Muscle layer of duodenum (tissue), 2 donors: ENCODE results near the gene INPP5D.
A peak's percentile ranks its signal among the peaks of the same experiment; 100 is the strongest.
"Not testable (repeated sequence)": the region's sequence is repeated elsewhere in the genome, so short reads cannot be mapped to it uniquely, and the experiment has no call there.

Experiments
- H3K27ac ChIP-seq: one replicate; pipeline ENCODE4 v1.7.0; 2013; ENCODE audit warnings: mild to moderate bottlenecking, low read length
- H3K27me3 ChIP-seq: one replicate; pipeline ENCODE4 v1.7.0; 2013; ENCODE audit warnings: low read depth, mild to moderate bottlenecking, control low read depth, low read length
- H3K36me3 ChIP-seq, 2 donors: one replicate each; pipeline ENCODE4 v1.7.0; 2013; ENCODE audit warnings: low read length in 2 of 2, control low read depth in 1 of 2, mild to moderate bottlenecking in 1 of 2; ENCODE audit not compliant: insufficient read depth in 2 of 2, control insufficient read depth in 1 of 2
- H3K4me1 ChIP-seq, 2 donors: one replicate each; pipeline ENCODE4 v1.7.0; 2013; ENCODE audit warnings: low read length in 2 of 2, mild to moderate bottlenecking in 2 of 2, control low read depth in 1 of 2, moderate library complexity in 1 of 2; ENCODE audit not compliant: insufficient read depth in 2 of 2, control insufficient read depth in 1 of 2
- H3K4me3 ChIP-seq, 2 donors: one replicate each; pipeline ENCODE4 v1.7.0; 2013; ENCODE audit warnings: low read length in 2 of 2, low read depth in 1 of 2, mild to moderate bottlenecking in 1 of 2
- H3K9me3 ChIP-seq, 2 donors: one replicate each; pipeline ENCODE4 v1.7.0; 2013; ENCODE audit warnings: low read length in 2 of 2, control low read depth in 1 of 2, mild to moderate bottlenecking in 1 of 2; ENCODE audit not compliant: control insufficient read depth in 1 of 2
- donor health status: healthy.

INPP5D gene

GRCh38 chr2:233059547-233059796, 670 bp upstream of the INPP5D start:
- H3K4me1 ChIP-seq: peaks cover 0 to 16% of the 10 kb centered on the region in 2 donors
- H3K9me3 ChIP-seq: no peaks in the 10 kb centered on the region
- H3K27ac ChIP-seq: peak overlapping the region; percentile 85
- no peaks in the 10 kb centered on the region for H3K27me3 ChIP-seq
- H3K4me3 ChIP-seq: no peak overlapping the region
- no peaks in the 10 kb centered on the region for H3K36me3 ChIP-seq

- Histone ChIP-seq H3K36me3 (no peaks in the 10 kb centered on the region), H3K27ac (peak overlapping the region; percentile 85), H3K4me1 (peaks cover 0 to 16% of the 10 kb centered on the region in 2 donors), H3K27me3 (no peaks in the 10 kb centered on the region), H3K9me3 (no peaks in the 10 kb centered on the region), H3K4me3 (peak overlapping the region; percentile 62 to 71)
These were observed 398 bp downstream of the INPP5D start for GRCh38 chr2:233060501-233060979.

- Histone ChIP-seq H3K4me1 (peaks cover 0 to 16% of the 10 kb centered on the region in 2 donors), H3K27ac (peak overlapping the region; percentile 85), H3K36me3 (no peaks in the 10 kb centered on the region), H3K9me3 (no peaks in the 10 kb centered on the region), H3K27me3 (no peaks in the 10 kb centered on the region), H3K4me3 (peak overlapping the region; percentile 62 to 71)
These were observed 943 bp downstream of the INPP5D start for GRCh38 chr2:233060980-233061590.

- H3K9me3 ChIP-seq: no peaks in the 10 kb centered on the region
- H3K27me3 ChIP-seq: no peaks in the 10 kb centered on the region
- H3K4me3 ChIP-seq: peak overlapping the region; percentile 62 to 71
- H3K4me1 ChIP-seq: peaks cover 0 to 16% of the 10 kb centered on the region in 2 donors
- H3K27ac ChIP-seq: peak overlapping the region; percentile 85
- H3K36me3 ChIP-seq: no peaks in the 10 kb centered on the region
These were observed 1.7 kb downstream of the INPP5D start for GRCh38 chr2:233061591-233062450.

GRCh38 chr2:233062451-233062850, 2.3 kb downstream of the INPP5D start:
- H3K9me3 ChIP-seq: no peaks in the 10 kb centered on the region
- H3K27me3 ChIP-seq: no peaks in the 10 kb centered on the region
- peak overlapping the region; percentile 34 for H3K27ac ChIP-seq
- H3K36me3 ChIP-seq: no peaks in the 10 kb centered on the region
- H3K4me1 ChIP-seq: peaks cover 0 to 16% of the 10 kb centered on the region in 2 donors
- peak overlapping the region; percentile 41 to 62 for H3K4me3 ChIP-seq

GRCh38 chr2:233062946-233063268, 2.8 kb downstream of the INPP5D start:
- Histone ChIP-seq H3K27me3 (no peaks in the 10 kb centered on the region), H3K36me3 (no peaks in the 10 kb centered on the region), H3K4me3 (peak overlapping the region in 1 of 2 donors; percentile 62), H3K27ac (peak overlapping the region; percentile 34), H3K9me3 (no peaks in the 10 kb centered on the region), H3K4me1 (peaks cover 0 to 16% of the 10 kb centered on the region in 2 donors)

GRCh38 chr2:233063269-233063975, 3.3 kb downstream of the INPP5D start:
- H3K9me3 ChIP-seq: no peaks in the 10 kb centered on the region
- no peak overlapping the region for H3K27ac ChIP-seq
- H3K27me3 ChIP-seq: no peaks in the 10 kb centered on the region
- no peaks in the 10 kb centered on the region for H3K36me3 ChIP-seq
- peak overlapping the region in 1 of 2 donors; percentile 62 for H3K4me3 ChIP-seq
- H3K4me1 ChIP-seq: peaks cover 0 to 16% of the 10 kb centered on the region in 2 donors

GRCh38 chr2:233063976-233064411, 3.9 kb downstream of the INPP5D start:
- Histone ChIP-seq H3K36me3 (no peaks in the 10 kb centered on the region), H3K9me3 (no peaks in the 10 kb centered on the region), H3K4me1 (peaks cover 0 to 16% of the 10 kb centered on the region in 2 donors), H3K4me3 (no peak overlapping the region), H3K27me3 (no peaks in the 10 kb centered on the region), H3K27ac (no peak overlapping the region)

GRCh38 chr2:233064530-233065199, 4.5 kb downstream of the INPP5D start:
- Histone ChIP-seq H3K27me3 (no peaks in the 10 kb centered on the region), H3K27ac (no peak overlapping the region), H3K4me1 (peaks cover 0 to 16% of the 10 kb centered on the region in 2 donors), H3K4me3 (no peak overlapping the region), H3K9me3 (no peaks in the 10 kb centered on the region), H3K36me3 (no peaks in the 10 kb centered on the region)

GRCh38 chr2:233065200-233065589, 5.1 kb downstream of the INPP5D start:
- not testable (repeated sequence) for H3K36me3 ChIP-seq, H3K27me3 ChIP-seq, H3K27ac ChIP-seq, H3K9me3 ChIP-seq, H3K4me3 ChIP-seq
- peaks cover 0 to 16% of the 10 kb centered on the region in 2 donors for H3K4me1 ChIP-seq

GRCh38 chr2:233065954-233066470, 5.9 kb downstream of the INPP5D start:
- Histone ChIP-seq H3K4me1 (peaks cover 0 to 16% of the 10 kb centered on the region in 2 donors), H3K9me3 (no peaks in the 10 kb centered on the region), H3K27ac (no peak overlapping the region), H3K36me3 (no peaks in the 10 kb centered on the region), H3K27me3 (no peaks in the 10 kb centered on the region), H3K4me3 (no peak overlapping the region)
